HG02938 (cell line): ENCODE results near the gene DGKA.
"Not testable (repeated sequence)": the region's sequence is repeated elsewhere in the genome, so short reads cannot be mapped to it uniquely, and the experiment has no call there.

Experiments used
- ATAC-seq: cut with Tn5 transposase; IDR thresholded peaks from one replicate; pipeline ENCODE4 v1.9.1; 2021; ENCODE audit warnings: mild to moderate bottlenecking, moderate library complexity; ENCODE audit not compliant: unreplicated experiment

DGKA gene

DNA sequence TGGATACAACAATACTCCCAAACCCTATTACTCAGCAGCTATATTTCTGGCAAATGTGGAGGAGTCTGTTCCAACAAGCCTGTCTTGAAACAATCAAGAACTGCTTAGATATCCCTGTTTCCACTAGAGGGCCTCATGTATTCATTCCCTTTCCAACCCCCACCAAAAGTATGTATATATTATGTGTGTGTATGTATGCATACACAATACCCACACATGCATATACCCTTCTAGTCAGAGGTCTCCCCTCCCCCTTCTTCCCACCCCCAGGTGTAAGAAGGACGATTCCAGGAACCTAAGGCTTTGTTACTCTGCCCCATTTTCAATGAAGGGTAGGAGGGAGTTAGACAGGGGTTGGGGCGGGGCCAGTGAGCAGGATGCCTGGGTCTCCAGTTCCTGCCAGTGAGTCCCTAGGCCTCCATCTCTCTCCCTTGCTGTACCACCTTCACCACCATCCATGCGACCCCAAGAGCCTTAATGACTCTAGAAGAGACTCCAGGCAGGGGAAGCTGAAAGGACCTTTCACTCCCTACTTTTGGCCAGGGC is at the start of gene DGKA:
Gene DGKA (plus strand): TSS at position 392 of the 546 bp plus-strand sequence. CDS start 5,342 bp downstream, outside the sequence.
- ATAC-seq = no peak

DNA sequence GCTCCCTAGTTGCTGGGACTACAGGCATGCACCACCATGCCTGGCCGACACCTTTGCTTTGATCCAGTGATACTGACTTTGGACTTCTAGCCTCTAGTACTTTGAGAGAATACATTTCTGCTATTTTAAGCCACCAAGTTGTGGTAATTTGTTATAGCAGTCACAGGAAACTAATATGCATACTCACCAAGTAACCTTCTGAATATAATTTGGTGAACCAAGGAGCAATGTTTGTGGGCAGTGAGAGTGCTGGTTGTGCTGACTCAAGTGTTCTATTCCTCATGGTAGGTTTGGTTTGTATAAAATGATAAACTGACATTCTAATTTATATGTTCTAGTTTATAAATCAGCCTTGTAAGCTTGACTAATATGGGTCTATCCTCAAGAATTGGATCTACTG is 45.8 kb upstream of the DGKA start:
- no peak for ATAC-seq

DNA sequence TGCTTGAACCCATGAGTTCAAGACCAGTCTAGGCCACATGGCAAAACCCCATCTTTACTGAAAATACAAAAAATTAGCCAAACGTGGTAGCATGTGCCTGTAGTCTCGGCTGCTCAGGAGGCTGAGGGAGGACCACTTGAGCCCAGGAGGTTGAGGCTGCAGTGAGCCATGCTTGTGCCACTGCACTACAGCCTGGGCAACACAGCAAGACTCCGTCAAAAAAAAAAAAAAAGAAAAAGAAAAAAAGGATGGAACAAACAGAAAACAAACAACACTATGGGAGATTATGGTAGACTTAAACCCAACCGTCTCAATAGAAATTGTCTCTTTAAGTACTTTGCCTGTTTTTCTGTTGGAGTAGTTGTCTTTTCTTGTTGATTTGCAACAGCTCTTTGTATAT is 39.7 kb upstream of the DGKA start:
- ATAC-seq = no peak

DNA sequence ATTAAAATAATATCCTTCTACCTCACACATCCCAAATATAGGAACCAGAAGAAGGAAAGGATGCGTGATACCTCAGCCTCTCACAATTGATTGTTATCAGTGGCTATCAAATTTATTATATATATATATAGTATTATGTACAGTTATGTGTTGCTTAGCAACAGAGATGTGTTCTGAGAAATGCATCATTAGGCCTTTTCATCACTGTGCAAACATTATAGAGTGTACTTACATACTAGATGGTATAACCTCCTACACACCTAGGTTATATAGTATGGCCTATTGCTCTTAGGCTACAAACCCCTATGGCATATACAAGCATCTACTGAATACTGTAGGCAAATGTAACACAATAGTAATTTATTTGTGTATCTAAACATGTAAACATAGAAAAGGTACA is 37.2 kb upstream of the DGKA start:
- no peak for ATAC-seq

DNA sequence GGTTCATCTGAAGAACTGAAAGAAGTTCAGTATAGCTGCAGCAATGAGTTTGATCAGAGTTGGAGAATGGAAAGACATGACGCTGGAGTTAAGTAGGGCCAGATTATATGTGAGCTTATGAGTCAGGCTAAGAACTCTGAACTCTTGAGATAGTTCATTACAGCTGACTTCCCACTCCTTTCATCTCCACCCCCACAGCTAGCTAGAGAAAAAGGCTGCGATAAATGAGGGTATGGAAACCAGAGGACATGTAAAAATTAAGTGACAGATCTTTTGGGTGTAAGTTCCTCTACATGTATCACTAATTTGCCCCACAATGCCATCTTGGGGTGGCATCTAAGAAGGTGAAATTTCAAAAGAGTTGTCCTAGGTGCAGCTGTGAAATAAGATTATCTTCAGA is 31.9 kb upstream of the DGKA start:
- no peak for ATAC-seq

DNA sequence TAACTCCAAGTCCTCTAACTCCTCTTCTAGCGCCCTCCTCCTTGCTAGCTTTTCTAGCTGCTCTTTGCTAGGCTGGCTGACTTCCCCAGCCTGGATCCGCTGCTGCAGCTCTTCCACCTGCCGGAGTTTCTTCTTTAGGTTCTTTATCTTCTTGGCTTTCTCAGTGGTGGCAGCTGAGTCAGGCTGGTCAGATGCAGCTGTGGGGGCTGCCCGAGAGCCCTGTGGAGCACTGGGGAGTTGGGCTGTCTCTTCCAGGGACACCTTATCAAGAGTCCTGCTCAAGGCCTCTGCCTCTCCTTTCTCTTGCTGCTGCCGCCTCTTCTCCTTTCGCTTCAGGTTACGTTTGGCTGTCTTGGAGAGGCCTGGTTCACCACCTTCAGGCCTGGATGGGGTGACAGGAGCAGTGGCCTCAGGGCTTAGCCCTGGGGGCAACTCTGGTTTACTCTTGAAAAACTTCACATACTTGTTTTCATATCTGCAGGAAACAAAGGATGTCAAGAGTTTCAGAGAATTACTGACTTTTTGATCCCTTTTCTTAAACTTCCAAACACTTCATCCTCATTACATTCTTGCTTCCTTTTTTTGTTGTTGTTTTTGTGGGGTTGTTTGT is 29.0 kb upstream of the DGKA start:
- ATAC-seq = no peak

DNA sequence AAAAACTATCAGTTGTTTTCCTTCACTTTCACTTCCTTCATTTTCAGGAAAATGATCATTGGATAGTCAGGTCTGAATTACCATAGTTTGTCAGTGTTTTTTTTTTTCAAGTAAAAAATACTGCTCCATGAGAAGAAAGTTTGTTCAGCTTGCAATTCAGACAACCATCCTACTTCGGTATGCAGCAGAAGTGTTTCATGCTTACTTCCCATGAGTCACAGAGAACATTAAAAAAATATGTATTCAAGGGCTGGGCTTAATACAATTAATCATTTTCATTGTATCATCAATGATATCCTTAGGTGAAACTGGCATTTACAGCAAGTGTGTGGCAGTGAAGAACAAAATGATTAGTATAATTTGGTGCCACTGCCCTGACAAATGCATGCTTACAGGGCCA is 24.9 kb upstream of the DGKA start:
- ATAC-seq = no peak

DNA sequence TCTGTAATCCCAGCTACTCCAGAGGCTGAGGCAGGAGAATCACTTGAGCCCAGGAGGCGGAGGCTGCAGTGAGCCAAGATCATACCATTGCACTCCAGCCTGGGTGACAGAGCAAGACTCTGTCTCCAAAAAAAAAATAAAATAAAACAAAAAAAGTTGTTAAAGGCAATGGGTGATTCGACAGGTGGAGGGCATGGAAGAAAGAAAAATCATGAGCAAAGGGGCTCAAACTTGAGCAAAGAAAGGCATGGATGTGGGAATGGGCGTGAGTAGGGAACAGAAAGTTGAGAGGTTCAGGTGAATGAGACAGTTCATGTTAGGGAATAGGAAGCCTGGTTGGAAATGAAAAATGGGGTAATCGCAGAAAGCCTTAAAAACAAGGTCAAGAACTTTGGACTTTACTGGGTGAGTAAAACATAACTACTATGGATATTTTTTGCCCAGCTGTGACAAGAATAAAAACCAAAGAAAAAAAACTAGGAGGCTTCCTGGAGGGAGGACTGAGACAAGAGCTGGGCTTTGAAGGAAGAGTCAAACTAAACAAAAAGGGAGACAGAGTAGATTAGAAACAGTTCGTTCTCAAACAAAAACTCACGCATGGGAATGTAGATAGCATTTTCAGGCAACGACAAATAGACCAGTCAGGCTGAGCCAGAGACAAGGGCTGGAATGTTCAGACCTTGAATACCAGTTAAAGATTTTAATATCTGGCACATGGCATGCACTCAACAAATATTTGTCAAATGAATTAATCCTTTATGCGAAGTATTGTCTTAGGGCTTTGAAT is 22.0 kb upstream of the DGKA start:
- no peak for ATAC-seq

DNA sequence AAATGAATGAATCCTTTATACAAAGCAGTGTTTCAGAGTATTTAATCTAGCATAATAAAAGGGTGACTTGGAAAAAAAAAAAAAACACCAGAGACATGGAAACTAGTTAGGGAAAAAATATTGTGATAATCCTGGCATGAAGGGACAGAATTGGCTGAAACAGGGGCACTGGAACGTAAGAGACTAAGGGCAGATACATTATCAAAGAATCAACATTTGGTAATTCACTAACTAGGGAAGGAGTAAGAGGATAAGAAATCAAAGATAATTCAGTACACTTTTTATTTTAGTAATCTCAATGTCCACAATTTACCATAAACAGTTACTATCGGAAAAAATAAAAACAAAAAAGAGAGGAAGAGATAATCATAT is 21.5 kb upstream of the DGKA start:
- ATAC-seq = no peak

DNA sequence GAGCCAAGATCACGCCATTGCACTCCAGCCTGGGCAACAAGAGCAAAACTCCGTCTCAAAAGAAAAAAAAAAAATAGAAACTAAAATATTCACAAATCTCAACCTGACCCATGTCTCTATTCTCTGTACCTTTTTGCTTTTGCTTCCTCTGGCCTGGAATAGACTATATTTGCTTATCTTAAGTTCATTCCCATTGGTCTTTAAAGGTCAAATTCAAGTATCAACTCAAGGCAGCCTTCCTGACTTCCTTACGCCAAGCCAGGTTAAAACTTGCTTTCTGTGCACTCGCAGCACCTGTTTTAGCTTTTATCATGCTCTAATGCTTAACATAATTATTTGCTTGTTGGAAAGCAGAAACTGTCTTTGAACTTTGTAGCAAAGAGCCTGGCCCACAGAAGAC is 18.1 kb upstream of the DGKA start:
- no peak for ATAC-seq

DNA sequence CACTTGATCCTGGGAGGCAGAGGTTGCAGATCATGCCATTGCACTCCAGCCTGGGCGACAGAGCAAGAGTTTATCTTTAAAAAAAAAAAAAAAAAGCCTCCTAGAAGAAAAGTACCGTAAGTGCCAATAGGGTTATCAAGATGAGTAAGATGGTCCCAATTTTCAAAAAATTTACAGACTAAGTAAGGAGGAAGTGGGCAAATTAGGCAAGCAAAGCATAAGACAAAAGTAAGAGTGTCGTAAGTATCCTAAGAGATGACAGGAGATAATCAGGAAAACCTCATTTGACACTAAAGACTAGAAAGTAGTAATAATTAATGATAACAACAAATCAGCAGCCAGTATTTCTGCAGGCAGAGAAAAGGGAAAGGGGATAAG is 15.5 kb upstream of the DGKA start:
- ATAC-seq = no peak

DNA sequence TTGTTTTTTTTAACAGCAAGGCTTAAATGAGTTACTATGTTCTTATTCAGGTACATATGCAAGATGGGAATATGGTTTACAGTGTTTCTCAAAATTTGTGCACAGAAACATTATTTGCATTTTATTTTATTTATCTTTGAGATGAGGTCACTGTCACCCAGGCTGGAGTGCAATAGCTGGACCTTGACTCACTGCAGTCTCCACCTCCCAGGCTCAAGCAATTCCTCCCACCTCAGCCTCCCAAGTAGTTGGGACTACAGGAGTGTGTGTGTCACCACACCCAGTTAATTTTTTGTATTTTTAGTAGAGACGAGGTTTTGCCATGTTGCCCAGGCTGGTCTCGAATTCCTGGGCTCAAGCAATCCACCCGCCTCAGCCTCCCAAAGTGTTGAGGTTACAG is 11.9 kb upstream of the DGKA start:
- not testable (repeated sequence) for ATAC-seq

DNA sequence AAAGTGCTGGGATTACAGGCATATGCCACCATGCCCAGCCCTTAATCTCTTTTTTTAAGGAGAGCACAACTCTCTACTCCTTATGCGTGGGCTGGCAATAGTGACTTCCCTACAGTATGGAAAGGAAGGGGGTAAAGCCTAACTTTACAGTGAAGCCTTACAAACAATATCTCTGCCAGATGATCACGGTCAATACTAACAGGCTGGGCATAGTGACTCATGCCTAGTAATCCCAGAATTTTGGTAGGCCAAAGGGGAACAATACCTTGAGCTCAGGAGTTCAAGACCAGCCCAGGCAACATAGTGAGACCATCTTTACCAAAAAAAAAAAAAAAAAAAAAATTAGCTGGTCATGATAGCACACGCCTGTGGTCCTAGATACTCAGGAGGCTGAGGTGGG is 8.8 kb upstream of the DGKA start:
- ATAC-seq = no peak

DNA sequence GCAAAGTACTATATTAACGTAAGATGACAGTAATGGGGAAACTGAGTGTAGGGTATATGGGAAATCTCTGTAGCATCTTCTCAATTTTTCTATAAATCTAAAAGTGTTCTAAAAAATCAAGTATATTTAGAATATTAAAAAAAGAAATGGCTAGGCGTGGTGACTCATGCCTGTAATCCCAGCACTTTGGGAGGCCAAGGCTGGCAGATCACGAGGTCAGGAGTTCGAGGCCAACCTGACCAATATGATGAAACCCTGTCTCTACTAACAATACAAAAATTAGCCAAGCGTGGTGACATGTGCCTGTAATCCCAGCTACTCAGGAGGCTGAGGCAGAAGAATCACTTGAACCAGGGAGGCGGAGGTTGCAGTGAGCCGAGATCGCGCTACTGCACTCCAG is 7.3 kb upstream of the DGKA start:
- not testable (repeated sequence) for ATAC-seq

DNA sequence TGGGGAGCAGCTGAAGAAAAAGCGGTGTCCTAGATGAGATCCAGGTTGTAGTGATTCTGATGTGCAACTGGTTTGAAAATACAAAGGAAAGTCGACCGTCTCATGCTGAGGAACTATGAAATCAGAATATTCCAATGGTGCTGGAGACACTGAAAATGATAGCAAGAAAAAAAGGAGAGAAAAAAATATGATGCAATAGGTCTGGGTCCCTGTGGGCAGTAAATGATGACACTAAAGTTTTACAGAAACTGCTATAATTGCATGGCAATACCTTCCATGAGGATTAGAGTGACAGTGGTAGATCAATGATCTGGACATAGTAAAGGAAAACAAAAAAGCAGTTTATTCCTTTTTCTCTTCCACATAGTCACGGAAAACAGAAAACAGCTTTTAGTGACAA is 5.6 kb upstream of the DGKA start:
- ATAC-seq = no peak

DNA sequence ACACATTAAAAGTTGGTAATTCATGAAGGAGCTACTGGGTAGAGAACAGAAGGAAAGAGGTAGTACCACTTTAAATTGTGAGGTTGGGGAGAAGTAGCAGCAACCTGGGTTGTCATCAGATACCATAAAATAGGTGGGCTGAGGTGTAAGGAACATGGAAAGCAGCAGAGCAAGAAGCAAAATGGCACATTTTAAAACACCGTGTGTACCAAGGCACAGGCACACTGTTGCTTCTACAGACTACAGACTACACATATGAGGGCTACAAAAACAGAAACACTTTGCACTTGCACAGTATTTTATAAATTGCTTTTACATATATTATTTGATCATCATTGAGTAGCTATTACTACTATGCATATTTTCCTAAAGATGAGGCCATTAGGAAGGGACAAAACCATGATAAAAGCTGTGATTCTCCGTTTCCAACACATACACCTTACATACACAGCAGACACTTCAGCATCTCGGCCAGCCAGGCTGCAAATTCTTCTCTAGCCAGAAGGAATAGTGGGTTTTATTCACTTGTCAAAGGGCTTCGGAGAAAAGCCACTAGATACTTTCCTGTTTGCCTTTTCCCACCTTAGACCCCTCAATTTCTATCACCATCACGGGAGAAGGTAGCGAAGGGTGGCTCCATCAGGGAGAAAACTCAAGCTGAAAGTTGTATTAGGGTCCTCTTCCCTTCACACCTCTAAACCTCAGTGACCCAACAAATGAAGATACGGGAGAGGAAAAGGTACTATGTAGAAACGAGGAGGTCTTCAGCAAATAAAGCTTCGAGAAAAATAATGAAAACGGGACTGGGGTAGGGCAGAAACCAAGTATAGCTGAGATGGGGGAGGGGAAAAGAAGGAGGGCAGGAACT is 4.9 kb upstream of the DGKA start:
- no peak for ATAC-seq

DNA sequence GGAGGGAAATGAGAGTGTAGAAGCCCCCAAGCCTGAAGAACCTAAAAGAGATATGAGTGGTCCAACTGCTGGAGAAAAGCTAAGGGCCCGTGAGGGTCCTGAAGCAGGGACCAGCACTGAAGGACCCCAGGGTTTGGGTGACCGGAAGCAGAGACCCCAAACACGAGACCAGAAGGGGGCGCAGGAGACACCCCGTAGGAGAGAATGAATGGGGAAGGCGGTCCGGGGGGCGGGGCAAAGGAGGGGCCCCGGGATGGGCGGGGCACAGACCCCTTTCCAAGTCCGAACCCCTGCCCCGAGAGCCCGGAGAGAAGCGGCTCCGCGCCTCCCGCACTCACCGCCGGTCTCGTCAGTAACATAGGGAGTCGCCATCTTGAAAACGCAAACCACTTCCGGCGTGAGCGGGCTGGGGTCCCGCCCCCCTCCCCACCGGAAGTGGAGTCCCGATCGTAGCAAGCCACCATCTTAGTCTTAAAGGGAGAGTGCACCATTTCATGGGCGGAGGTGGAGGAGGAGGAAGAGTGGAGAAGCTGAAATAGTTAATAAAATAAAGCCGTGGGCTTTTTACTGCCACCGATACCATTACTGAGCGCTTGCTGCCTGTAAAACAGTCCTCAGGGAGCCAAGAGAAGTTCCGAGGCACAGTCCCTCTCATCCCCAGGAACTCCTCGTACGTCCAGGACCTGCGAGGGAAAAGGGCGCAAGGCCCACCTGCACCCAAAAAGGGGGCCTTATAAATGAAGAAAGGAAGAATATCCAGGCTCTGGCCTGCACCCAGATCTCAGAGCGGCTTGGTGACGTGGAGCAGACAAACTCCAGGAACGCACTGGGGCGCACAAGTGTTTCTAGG is 4.0 kb upstream of the DGKA start:
- peak; percentile 48 for ATAC-seq

DNA sequence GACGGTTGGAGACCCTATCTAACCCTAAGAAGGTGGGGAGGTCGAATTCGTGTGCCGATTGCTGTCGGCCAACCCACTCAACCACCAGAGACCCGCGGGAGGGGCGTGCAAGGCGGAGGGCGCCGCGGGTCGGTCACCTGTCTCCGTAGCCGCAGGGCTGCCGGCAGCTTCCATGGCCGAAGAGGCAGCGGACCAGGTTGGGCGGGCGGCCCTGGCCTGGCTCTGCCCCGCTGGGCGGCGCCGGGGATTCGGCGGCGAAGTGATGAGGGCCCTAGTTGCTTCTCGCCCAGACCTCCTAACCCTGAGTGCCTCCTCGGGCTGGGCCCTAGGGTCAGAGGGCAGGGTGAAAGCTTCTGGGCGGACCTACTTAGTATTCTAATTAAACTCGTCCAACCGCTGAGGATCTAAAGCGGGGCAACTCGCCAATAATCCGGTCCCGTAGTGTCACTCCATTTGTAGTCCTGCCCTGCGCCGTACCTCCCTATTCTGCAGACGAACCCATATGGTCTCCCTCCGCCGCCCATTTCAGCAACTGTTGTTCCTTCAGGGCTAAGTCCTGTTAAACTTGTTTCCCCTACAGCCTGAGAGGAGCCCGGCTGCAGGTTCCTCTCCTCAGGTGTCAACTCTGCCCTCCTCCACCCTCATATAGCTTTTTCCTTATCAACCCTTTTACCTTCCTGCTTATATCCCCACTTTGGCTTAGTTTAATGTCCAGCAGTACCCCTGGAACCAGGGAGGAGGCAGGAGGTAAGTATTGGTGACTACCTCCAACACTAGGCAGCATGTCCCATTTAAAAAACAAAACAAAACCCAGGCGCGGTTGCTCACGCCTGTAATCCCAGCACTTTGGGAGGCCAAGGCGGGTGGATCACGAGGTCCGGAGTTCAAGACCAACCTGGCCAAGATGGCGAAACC is 3.1 kb upstream of the DGKA start, which contains the start of gene PYM1:
Gene PYM1 (minus strand): TSS at position 307 of the 915 bp plus-strand sequence. CDS start 133 bp downstream, at position 174.
- ATAC-seq = peak; percentile 33

DNA sequence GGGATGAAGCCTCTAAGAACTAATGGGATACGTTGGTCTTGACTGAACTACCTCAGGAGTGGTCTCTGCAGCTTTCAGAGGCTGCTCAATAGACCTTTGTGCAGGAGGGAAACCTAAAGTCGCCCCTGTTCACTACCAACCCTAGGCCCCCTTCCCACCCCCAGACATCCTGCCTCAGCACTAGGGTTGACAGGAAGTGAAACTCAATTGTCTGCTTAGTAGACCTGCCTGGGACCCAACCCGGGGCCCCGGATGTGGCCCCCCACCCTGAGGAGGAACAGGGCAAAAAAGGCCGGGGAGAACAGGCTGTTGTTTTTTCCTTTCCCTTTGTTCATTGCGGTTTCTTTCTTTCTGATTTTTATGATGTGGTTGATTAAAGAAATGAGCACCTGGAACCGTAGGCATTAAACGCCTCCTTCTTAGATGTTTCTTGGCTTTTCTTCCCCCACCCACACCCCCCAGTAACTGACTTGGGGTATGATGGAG is 1.6 kb upstream of the DGKA start:
- ATAC-seq = peak; percentile 33
